Neuron (in vitro differentiated cells): ENCODE data around the gene RGS16.
"Not testable (repeated sequence)": the region's sequence is repeated elsewhere in the genome, so short reads cannot be mapped to it uniquely, and the experiment has no call there.

Source experiments
- H2AFZ ChIP-seq: one replicate; pipeline ENCODE4 v1.6.1; 2013; ENCODE audit warnings: low read depth, mild to moderate bottlenecking, inconsistent platforms, low read length, moderate library complexity
- H3K27me3 ChIP-seq: one replicate; pipeline ENCODE4 v1.6.1; 2013; ENCODE audit warnings: low read length; ENCODE audit not compliant: insufficient read depth
- H3K36me3 ChIP-seq: one replicate; pipeline ENCODE4 v1.6.1; 2013; ENCODE audit warnings: low read length; ENCODE audit not compliant: insufficient read depth
- H3K4me1 ChIP-seq: one replicate; pipeline ENCODE4 v1.6.1; 2013; ENCODE audit warnings: low read length; ENCODE audit not compliant: insufficient read depth
- H3K4me3 ChIP-seq: 2 replicates; pipeline ENCODE4 v1.5.1; 2013; ENCODE audit warnings: mild to moderate bottlenecking, low read length, moderate library complexity
- H3K9me3 ChIP-seq: one replicate; pipeline ENCODE4 v1.6.1; 2013; ENCODE audit warnings: low read length

The RGS16 gene

DNA sequence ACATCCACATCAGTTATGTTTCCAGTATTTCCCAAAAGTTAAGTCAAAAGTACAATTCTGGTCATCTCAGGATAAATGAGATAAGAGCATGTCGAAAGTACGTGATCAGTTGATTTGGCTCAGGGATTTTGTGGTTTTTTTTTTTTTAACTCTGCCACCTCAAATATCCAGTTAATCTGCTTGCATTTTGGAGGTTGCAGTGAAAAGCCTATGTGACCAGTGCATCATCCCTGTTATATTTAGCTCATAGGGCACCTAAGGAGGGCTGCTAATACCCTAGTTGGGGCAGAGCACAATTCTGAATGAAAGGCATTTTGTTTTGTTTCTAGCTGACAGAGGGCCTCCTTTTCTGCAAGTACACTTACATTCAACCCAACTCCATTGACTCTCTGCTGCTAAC, 31.7 kb upstream of the RGS16 start:
- no peaks in the 10 kb centered on the region for H3K9me3 ChIP-seq
- no peak overlapping the region for H2AFZ ChIP-seq
- H3K36me3 ChIP-seq, result no peaks in the 10 kb centered on the region
- no peaks in the 10 kb centered on the region for H3K27me3 ChIP-seq
- no peak overlapping the region for H3K4me3 ChIP-seq
- peaks cover 22% of the 10 kb centered on the region for H3K4me1 ChIP-seq

DNA sequence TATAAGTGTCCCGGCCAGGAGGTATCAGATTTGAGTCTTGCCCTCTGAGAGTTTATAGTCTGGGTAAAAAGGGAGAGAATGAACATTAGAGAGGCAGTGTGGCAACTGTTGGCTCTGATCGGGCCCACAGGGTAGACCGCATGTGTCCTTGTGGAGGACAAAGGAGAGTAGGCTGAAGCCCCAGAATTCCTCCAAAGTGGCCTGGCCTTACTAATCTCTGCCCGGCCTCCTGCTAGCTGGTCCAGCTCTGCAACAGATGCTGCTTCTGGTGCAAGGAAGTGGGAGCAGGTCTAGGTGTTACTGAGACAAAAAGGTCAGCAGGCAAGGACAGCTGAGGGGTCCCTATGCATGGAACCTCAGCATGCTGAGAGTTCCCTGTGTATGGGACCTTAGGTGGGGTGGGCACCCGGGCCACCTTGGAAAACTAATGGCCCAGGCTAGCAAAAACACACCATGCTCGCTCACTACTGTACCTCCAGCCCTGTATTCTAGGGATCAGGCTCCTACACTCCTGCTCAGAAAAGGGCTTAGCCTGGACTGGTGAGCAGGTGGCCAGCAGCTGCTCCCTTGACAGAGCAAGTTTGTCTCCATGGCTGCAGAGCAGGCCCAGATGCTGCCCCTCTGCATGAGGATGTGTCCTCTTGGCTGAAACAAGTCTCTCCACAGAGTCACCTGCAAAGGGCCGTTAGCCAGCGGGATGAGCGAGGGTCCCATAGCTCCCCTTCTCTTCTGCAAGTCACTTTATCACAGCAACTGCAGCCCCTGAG, 30.3 kb upstream of the RGS16 start:
- Histone ChIP-seq H3K4me3 (no peak overlapping the region), H3K4me1 (peaks cover 32% of the 10 kb centered on the region), H3K36me3 (no peaks in the 10 kb centered on the region), H2AFZ (no peak overlapping the region), H3K9me3 (no peaks in the 10 kb centered on the region), H3K27me3 (no peaks in the 10 kb centered on the region)

DNA sequence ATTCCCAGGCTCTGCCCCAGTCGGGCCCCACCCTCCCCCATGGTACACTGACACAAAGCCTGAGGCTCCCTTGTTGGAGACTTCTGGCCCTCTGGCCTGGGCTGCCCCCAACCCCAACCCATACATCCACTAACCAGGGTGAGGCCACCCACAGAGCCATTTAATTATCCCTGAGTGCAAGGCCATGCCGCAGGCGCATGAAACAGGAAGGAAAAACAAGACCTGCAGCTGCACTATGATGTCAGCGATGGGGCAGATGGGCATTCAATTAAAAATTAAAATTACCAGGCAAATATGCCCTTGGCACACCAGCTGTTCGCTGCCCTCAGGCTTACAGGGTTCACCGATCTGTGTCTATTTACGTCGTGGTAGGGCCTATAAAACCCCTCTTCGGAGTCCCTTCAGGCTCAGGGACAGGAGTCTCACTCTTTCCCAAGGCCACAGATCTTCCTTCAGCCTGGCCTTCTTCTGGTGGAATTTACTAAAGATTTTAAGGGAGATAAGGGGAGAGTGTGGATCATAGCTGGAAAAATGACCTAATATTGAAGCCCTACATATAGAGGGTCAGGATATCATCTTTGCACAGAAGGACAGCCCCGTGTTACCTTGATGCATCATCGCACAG, 29.6 kb upstream of the RGS16 start:
- no peak overlapping the region for H3K4me3 ChIP-seq
- no peaks in the 10 kb centered on the region for H3K27me3 ChIP-seq
- H3K36me3 ChIP-seq, result no peaks in the 10 kb centered on the region
- no peak overlapping the region for H2AFZ ChIP-seq
- H3K4me1 ChIP-seq, result peaks cover 37% of the 10 kb centered on the region
- H3K9me3 ChIP-seq, result no peaks in the 10 kb centered on the region

DNA sequence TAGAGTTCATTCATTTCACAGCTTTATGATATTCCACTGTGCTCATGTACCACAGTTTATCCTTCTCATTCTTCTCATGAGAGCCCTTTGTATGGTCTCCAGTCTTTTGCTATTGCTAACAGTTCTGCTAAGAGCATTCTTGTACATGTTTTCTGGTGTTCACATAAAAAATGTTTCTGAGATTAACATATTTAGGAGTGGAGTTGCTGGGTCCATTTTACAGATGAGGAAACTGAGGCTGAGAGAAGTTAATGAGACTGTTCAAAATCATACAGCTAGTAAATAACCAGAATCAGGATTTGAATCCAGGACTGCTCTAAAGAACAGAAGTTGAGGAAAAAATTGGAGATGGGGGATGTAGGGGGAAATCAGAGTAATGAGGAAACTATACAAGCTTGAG, 28.8 kb upstream of the RGS16 start:
- H3K4me1 ChIP-seq, result peaks cover 37% of the 10 kb centered on the region
- H2AFZ ChIP-seq, result no peak overlapping the region
- H3K9me3 ChIP-seq, result no peaks in the 10 kb centered on the region
- H3K36me3 ChIP-seq, result no peaks in the 10 kb centered on the region
- no peaks in the 10 kb centered on the region for H3K27me3 ChIP-seq
- H3K4me3 ChIP-seq, result no peak overlapping the region

DNA sequence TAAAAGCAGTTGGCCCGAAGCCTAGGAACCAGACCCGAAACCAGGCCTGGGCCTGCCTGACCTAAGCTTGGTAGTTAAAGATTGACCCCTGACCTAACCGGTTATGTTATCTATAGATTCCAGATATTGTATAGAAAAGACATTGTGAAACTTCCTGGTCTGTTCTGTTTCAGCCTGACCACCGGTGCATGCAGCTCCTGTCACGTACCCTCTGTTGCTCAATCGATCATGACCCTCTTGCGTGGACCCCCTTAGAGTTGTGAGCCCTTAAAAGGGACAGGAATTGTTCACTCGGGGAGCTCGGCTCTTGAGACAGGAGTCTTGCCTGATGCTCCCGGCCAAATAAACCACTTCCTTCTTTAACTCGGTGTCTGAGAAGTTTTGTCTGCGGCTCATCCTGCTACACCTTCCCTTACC, 28.3 kb upstream of the RGS16 start:
- not testable (repeated sequence) for H2AFZ ChIP-seq, H3K36me3 ChIP-seq, H3K4me3 ChIP-seq, H3K9me3 ChIP-seq, H3K27me3 ChIP-seq
- peaks cover 37% of the 10 kb centered on the region for H3K4me1 ChIP-seq

DNA sequence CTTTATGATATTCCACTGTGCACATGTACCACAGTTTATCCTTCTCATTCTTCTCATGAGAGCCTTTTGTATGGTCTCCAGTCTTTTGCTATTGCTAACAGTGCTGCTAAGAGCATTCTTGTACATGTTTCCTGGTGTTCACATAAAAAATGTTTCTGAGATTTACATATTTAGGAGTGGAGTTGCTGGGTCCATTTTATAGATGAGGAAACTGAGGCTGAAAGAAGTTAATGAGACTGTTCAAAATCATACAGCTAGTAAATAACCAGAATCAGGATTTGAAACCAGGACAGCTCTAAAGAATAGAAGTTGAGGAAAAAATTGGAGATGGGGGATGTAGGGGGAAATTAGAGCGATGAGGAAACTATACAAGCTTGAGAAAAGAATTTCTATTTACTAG, 27.8 kb upstream of the RGS16 start:
- Histone ChIP-seq H3K4me1 (peaks cover 37% of the 10 kb centered on the region), H3K9me3 (no peaks in the 10 kb centered on the region), H3K27me3 (no peaks in the 10 kb centered on the region), H3K36me3 (no peaks in the 10 kb centered on the region), H2AFZ (no peak overlapping the region), H3K4me3 (no peak overlapping the region)

DNA sequence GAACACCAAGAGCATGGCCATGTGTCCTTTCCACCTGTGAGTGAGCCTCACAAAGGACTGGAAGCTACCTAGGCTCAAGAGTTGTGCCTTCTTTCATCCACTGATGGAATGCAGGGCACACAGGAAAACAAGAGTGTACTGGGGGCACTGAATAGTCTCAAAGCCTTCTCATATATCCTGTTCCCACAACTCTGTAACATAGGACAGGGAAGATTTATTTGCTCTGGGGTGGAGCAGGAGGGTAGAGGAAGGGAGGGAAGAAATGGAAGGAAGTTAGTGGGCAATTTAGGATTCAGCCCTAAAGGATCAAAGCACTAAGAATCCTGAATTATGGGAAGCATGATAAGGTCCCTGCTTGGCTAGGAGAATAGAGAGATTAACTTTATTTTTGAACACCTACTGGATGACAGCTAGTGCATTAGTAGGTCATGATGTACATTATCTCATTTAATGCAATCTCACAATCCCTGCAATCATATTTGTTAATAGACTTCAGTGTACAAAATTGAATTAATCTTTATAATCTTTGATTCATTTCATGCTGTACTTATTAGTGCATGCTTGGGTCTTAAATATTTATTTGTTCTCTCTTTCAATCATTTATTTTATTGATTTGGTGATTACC, 27.0 kb upstream of the RGS16 start:
- no peak overlapping the region for H2AFZ ChIP-seq
- no peaks in the 10 kb centered on the region for H3K27me3 ChIP-seq
- no peaks in the 10 kb centered on the region for H3K36me3 ChIP-seq
- no peaks in the 10 kb centered on the region for H3K9me3 ChIP-seq
- H3K4me1 ChIP-seq, result peaks cover 37% of the 10 kb centered on the region
- H3K4me3 ChIP-seq, result no peak overlapping the region

DNA sequence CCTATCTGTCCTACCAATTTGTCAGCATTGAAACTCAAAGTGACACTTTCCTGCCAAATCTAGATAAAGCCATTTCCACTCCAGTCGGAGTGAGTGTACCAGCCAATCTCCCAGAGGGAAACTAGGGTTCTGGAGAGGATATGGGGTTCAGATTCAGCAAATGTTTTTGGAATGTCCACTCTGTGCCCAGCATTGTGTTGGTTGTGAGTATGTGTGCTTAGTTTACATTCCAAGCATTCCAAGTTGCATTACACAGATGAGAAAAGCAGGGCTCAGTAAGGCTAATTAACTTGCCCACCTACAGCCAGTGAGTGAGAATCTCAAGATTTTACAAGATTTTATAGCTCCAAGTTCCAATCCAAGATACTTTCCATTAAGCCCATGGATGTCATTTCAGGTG, 26.4 kb upstream of the RGS16 start:
- Histone ChIP-seq H3K4me1 (peaks cover 37% of the 10 kb centered on the region), H3K9me3 (no peaks in the 10 kb centered on the region), H3K36me3 (no peaks in the 10 kb centered on the region), H3K27me3 (no peaks in the 10 kb centered on the region), H2AFZ (no peak overlapping the region), H3K4me3 (no peak overlapping the region)

DNA sequence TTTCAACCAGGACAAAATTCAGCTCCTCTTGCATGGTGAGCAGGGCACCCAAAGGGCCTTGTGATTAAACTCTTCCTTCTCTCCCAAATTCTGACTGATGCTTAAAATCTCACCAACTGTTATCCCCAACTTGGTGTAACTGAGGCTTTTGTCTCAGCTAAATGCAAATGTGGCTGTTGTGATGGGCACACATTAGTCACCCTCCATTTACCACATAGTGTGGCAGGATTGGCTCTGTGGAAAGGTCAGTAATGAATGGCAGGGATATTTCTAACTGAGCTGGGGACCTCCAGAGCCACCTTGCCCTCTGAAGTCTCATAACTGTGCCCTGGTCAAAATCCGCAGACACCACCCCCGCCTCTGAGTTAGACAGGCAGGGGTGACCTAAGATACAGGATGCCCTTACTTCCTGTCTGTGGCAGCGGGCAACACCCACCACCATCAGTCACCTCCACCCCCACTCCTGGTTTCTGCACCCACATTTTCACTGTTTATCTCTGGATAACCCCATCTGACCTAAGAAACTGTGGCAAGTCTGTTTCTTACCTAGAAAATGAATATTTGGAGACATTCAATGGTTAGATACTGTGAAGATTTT, 25.4 kb upstream of the RGS16 start:
- Histone ChIP-seq H3K9me3 (no peaks in the 10 kb centered on the region), H3K4me1 (peaks cover 29% of the 10 kb centered on the region), H3K27me3 (no peaks in the 10 kb centered on the region), H3K4me3 (no peak overlapping the region), H2AFZ (no peak overlapping the region), H3K36me3 (no peaks in the 10 kb centered on the region)

DNA sequence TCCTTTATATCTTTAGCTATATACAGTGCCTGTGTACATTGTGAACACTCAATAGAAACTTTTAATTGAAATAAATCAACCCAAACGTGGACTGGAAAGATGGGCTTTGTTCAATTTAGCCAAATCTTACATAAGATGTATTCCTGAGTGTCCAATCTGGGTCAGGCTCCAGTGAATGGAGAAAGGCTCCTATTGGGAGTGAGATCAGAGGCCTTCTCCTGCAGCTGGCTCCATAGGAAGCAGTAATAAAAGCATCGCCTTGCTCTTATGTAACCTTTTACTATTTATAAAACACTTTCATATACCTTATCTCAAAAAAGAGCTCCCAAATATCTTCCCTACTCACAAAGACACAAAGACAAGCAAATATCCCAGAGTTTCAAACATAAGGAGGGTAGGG, 24.9 kb upstream of the RGS16 start:
- Histone ChIP-seq H3K36me3 (no peaks in the 10 kb centered on the region), H2AFZ (no peak overlapping the region), H3K4me1 (peaks cover 24% of the 10 kb centered on the region), H3K4me3 (no peak overlapping the region), H3K9me3 (no peaks in the 10 kb centered on the region), H3K27me3 (no peaks in the 10 kb centered on the region)

DNA sequence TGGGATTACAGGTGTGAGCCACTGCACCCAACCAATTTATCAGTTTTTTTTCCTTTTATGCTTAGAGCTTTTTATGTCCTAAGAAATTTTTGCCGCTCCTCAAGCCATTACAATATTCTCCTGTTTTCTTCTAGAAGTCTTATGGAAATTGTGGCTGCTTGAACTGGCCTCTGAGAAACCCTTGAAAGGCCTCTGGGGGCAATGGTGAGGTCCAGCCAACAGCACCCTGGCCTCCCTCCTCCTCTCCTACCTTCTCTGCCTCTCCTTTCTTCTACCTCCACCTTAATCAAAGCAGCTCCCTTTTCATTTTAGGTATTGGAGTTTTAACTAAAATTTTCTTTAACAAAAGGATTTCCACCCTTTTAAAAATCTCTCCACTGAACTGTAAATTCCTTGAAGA, 24.5 kb upstream of the RGS16 start:
- no peak overlapping the region for H2AFZ ChIP-seq
- H3K9me3 ChIP-seq, result no peaks in the 10 kb centered on the region
- no peak overlapping the region for H3K4me3 ChIP-seq
- no peaks in the 10 kb centered on the region for H3K27me3 ChIP-seq
- H3K4me1 ChIP-seq, result peaks cover 20% of the 10 kb centered on the region
- H3K36me3 ChIP-seq, result no peaks in the 10 kb centered on the region

DNA sequence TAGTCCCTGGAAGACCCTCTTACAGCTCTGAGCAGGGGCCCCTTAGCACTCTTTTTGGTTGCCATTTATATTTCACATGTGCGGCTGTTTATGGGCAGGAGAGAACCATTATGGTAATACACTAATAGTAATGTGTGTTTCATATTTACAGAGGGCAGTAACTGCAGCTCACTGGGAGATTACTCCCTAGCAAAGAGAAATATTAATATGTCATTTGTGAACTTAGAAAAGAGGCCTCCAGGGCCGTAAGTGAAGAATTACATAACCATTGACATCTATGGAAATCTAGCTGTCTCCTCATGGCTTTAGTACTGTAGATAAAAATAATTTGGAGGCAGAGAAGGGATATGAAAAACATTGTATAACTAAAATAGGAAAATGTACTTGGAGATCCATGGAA, 23.4 kb upstream of the RGS16 start:
- H3K9me3 ChIP-seq, result no peaks in the 10 kb centered on the region
- H3K36me3 ChIP-seq, result no peaks in the 10 kb centered on the region
- H3K4me1 ChIP-seq, result peaks cover 18% of the 10 kb centered on the region
- no peak overlapping the region for H2AFZ ChIP-seq
- no peaks in the 10 kb centered on the region for H3K27me3 ChIP-seq
- H3K4me3 ChIP-seq, result no peak overlapping the region

DNA sequence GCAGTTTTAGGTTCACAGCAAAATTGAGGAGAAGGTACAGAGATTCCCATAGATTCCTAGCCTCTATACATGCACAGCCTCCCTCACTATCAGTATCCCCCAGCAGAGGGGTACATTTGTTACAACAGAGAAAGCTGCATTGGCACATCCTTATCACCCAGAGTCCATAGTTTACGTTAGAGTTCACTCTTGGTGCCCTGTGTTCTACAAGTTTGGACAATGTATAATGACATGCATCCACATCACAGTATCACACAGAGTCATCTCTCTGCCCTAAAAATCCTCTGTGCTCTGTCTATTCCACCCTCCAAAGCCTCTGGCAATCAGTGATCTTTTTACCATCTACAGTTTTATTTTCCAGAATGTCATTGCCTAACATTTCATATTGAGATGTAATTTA, 22.3 kb upstream of the RGS16 start:
- Histone ChIP-seq H3K4me1 (peaks cover 18% of the 10 kb centered on the region), H3K36me3 (no peaks in the 10 kb centered on the region)

More for the DNA sequence above, 22.3 kb upstream of the RGS16 start:
- H3K9me3 ChIP-seq, result no peaks in the 10 kb centered on the region
- no peaks in the 10 kb centered on the region for H3K27me3 ChIP-seq
- no peak overlapping the region for H3K4me3 ChIP-seq
- no peak overlapping the region for H2AFZ ChIP-seq
